Stimulated activated naive CD8-positive, alpha-beta T cell treated with anti-CD3 and anti-CD28 coated beads, Interleukin-15, Interleukin-2, amounts not matched to agents 100 U/mL and 50 U/mL, for 24 hours (primary cell): ENCODE measurements around the gene AGFG2.
A peak's percentile ranks its signal among the peaks of the same experiment; 100 is the strongest.
"Not testable (repeated sequence)": the region's sequence is repeated elsewhere in the genome, so short reads cannot be mapped to it uniquely, and the experiment has no call there.

ENCODE experiments used
- ATAC-seq: fragments of 150-1000 bp; cut with Tn5 transposase; one replicate; pipeline ENCODE4 v1.10.0; 2021
- DNase-seq: peaks from one replicate; pipeline ENCODE4 v3.0.0; 2021

AGFG2 gene, protein sequence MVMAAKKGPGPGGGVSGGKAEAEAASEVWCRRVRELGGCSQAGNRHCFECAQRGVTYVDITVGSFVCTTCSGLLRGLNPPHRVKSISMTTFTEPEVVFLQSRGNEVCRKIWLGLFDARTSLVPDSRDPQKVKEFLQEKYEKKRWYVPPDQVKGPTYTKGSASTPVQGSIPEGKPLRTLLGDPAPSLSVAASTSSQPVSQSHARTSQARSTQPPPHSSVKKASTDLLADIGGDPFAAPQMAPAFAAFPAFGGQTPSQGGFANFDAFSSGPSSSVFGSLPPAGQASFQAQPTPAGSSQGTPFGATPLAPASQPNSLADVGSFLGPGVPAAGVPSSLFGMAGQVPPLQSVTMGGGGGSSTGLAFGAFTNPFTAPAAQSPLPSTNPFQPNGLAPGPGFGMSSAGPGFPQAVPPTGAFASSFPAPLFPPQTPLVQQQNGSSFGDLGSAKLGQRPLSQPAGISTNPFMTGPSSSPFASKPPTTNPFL

DNA sequence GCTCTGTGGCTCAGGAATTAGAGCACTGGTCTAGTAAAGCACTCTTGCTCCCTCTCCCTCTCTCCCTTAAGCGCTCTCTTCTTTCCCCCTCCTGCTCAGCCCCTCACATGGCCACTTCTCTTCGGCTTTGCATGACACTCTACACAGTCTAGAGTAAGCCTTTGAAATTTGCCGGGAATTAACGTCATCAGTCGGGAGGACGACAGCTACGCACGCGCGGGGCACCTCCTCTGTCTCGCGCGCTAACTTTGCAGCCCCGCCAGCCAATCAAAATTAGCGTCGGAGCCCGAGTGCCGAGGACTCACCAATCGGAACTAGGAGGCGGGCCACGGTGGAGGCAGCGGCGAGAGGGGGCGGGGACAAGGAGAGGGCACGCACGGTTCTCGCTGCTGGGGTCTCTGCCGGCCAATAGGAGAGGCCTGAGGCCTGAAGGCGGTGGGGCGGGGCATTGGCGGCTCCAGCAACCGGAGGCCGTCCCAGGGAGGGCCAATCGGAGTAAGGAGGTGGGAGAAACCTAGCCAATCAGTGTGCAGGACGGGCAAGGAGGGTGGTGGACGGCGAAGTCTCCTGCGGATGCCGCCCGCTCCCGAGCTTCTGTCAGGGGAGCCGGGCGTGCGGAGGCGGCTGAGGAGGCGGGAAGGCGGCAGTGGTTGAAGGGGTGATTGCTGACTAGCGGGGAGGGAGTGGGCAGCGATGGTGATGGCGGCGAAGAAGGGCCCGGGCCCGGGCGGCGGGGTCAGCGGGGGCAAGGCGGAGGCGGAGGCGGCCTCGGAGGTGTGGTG lies at the start of gene AGFG2:
Gene AGFG2, plus strand, starts transcription at position 550 of the 782 bp plus-strand sequence. Its CDS starts 144 bp downstream, at position 694.
- peak; percentile 100 for DNase-seq
- peak; percentile 96 for ATAC-seq

DNA sequence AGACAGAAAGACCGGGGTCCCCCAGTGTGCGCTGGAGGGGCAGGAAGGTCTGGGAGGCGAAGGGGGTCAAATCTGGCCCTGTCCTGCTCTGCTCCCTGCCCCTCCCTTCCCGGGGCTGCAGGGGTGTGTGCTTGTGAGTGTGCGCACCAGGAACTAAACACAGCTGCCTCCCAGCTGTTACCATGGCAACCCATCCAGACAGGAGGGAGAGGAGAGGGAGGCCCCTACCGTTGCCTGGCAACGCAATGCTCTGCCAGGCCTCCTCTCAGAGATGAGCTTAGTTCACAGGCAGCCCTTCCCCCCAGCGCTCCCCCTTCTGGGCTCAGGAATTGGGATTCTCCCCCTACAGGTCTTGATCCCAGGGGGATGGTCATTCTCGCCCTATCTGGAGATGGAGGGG lies 49.2 kb upstream of the AGFG2 start:
- DNase-seq (peak; percentile 36), ATAC-seq (peak; percentile 14)

- no peak for ATAC-seq
- no peak for DNase-seq
These were observed 48.4 kb upstream of the AGFG2 start for GRCh38 chr7:100490483-100491191.

- DNase-seq: no peak
- ATAC-seq: no peak
These were observed 47.8 kb upstream of the AGFG2 start for GRCh38 chr7:100491192-100491578.

DNA sequence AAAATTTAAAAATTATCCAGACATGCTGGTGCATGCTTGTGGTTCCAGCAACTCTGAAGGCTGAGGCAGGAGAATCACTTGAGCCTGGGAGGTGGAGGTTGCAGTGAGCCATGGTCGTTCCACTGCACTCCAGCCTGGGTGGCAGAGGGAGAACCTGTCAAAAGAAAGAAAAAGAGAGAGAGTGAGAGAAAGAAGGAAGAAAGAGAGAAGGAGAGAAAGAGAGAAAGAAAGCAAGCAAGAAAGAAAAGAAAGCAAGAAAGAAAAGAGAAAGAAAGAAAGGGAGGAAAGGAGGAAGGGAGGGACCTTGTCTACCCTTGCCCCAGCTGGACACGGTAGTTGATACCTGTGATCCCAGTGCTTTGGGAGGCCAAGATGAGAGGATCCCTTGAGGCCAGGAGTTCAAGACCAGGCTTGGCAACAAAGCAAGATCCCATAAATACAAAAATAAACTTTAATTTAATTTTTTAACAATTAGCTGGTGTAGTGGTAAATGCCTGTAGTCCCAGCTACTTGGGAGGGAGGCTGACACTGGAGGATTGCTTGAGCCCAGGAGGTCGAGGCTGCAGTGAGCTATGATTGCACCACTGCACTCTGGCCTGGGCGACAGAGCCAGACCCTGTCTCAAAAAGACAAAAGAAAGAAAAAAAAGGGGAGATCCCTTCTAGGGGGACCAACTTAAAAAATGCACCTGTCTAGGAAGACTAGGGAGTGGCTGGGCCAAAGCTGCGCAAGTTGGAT lies 46.1 kb upstream of the AGFG2 start:
- ATAC-seq (no peak), DNase-seq (no peak)

DNA sequence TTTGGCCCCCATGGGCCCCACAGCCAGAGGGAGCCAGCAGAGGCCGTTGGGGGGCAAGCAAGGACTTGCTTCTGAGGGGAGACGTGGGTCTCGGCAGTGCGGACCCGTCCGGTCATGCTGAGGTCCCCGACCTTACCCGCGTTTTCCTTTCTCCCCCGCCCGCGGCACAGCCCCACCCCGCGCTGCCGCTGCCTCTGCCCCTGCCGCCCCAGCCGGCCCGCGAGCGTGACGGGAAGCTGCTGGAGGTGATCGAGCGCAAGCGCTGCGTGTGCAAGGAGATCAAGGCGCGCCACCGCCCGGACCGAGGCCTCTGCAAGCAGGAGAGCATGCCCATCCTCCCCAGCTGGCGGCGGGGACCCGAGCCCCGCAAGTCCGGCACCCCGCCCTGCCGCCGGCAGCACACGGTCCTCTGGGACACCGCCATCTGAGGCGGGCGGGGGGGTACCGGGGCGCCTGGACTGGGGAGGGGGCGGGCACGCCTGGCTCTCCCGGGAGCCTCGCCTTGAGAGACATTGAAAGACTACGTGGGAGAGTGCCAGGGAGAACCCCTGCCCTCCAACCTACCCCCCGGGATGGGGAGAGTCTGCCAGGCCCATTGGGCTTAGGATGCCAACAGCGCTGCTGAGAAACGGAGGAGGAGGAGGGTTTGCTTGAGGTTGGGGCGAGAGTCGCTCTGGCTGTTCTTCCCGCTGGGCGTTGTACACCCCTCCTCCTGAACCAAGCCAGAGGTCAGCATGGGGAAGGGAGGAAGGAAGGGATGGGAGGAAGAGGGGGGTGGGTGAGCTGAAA lies 45.3 kb upstream of the AGFG2 start:
- DNase-seq (peak; percentile 72), ATAC-seq (peak; percentile 66)

DNA sequence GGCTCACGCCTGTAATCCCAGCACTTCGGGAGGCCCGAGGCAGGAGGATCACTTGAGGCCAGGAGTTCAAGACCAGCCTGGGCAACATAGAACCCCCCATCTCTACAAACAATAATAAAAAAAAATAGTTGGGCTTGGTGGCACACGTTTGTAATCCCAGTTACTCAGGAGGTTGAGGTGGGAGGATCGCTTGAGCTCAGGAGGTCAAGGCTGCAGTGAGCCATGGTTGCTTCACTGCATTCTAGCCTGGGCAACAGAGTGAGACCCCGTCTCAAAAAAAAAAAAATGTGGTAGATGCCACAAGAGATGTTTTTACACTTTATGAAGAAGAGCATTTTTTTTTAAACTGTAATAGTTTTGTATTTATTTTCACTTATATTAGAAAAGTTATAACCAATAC lies 42.5 kb upstream of the AGFG2 start:
- no peak for ATAC-seq
- no peak for DNase-seq

DNA sequence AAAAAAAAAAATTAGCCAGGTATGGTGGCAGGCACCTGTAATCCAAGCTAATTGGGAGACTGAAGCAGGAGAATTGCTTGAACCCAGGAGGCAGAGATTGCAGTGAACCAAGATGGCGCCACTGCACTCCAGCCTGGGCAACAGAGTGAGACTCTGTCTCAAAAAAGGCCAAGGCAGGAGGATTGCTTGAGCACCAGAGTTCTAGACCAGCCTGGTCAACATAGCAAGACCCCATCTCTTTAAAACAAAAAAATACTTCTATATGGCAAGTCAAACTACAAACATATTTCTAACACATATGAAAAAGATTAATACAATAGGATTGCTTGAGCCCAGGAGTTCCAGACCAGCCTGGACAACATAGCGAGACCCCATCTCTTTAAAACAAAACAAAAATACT lies 38.3 kb upstream of the AGFG2 start:
- ATAC-seq: not testable (repeated sequence)

GRCh38 chr7:100504031-100504430 lies 35.0 kb upstream of the AGFG2 start:
- not testable (repeated sequence) for ATAC-seq, DNase-seq

More for the DNA sequence above, 38.3 kb upstream of the AGFG2 start:
- DNase-seq: not testable (repeated sequence)

GRCh38 chr7:100504887-100505611 lies 34.0 kb upstream of the AGFG2 start:
- ATAC-seq (no peak), DNase-seq (no peak)

GRCh38 chr7:100506356-100506923 lies 32.6 kb upstream of the AGFG2 start:
- no peak for DNase-seq

DNA sequence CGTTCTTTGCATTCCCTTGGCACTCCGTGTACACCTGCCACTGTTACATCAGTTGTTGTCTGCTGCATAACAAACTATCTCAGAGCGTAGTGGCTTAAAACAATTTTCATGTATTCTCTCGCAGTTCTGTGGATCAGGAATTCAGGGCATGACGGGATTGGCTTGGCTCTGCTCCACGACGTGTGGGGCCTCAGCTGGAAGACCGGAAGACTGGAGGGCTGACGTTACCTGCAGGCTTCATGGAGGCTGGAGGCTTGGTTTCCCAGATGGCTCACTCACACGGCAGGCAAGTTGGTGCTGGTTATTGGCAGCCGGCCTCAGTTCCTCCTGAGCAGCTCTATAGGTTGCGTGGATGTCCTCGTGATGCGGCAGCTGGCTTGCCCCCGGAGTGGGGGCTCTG lies 29.8 kb upstream of the AGFG2 start:
- DNase-seq (no peak), ATAC-seq (no peak)

More at GRCh38 chr7:100506356-100506923, 32.6 kb upstream of the AGFG2 start:
- no peak for ATAC-seq

GRCh38 chr7:100510437-100511239 lies 28.4 kb upstream of the AGFG2 start:
- DNase-seq (no peak), ATAC-seq (no peak)

DNA sequence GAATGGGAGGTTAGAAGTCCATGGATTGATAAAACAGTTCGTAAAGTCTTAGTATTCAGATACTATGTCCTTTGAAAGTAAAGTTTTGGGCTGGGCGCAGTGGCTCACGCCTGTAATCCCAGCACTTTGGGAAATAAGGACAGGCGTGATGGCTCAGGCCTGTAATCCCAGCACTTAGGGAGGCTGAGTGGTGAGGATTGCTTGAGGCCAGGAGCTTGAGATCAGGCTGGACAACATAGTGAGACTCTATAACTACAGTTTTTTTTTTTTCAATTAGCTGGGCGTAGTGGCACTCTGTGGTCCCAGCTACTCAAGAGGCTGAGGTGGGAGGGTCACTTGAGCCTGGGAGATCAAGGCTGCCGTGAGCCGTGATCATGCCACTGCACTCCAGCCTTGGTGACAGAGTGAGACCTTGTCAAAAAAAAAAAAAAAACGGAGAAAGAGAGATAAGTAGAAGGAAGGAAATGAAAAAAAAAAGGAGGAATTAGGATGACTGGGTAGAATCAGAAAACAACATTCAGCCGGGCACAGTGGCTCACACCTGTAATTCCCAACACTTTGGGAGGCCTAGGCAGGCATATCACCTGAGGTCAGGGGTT lies 25.7 kb upstream of the AGFG2 start:
- ATAC-seq (no peak), DNase-seq (no peak)

GRCh38 chr7:100515072-100515532 lies 23.9 kb upstream of the AGFG2 start:
- no peak for DNase-seq

GRCh38 chr7:100516135-100516812 lies 22.7 kb upstream of the AGFG2 start:
- DNase-seq (peak; percentile 21), ATAC-seq (peak; percentile 61)

More at GRCh38 chr7:100515072-100515532, 23.9 kb upstream of the AGFG2 start:
- no peak for ATAC-seq

DNA sequence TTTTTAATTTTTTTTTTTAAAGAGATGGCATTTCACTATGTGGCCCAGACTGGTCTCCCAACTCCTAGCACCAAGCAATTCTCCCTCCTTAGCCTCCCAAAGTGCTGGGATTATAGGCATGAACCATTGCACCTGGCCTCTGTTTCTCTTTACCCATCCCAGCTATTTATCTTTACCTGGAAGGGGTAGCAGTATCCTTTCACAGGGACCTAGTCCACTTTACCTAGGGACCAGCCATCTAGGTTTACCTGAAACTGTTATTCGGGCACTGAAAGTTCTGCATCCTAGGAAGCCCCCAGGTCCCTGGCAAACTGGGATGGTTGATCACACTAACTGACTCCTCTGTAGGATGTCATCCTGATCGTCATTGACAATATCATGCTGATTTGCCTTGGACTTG lies 21.7 kb upstream of the AGFG2 start:
- no peak for ATAC-seq

DNA sequence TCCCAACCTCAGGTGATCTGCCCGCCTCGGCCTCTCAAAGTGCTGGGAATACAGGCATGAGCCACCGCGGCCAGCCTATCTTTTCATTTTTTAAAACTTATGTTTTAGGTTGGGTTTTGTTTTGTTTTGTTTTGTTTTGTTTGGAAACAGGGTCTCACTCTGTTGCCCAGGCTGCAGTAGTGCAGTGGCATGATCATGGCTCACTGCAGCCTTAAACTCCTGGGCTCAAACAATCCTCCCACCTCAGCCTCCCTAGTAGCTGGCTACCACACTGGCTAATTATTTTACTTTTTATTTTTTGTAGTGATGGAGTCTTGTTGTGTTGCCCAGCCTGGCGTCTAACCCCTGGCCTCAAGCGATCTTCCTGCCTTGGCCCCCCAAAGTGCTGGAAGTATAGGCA lies 19.4 kb upstream of the AGFG2 start:
- ATAC-seq: no peak
- DNase-seq: no peak

More for the DNA sequence above, 21.7 kb upstream of the AGFG2 start:
- no peak for DNase-seq
